Left lung (tissue), 10 donors: Measurements from ENCODE around the gene TBC1D8. TPM values are rescaled to one million over a fixed set of nuclear protein-coding genes. Genes with fewer than 3 reads are reported as not detected.
A peak's percentile ranks its signal among the peaks of the same experiment; 100 is the strongest.
"Not testable (repeated sequence)": the region's sequence is repeated elsewhere in the genome, so short reads cannot be mapped to it uniquely, and the experiment has no call there.

Experiments used
- ATAC-seq: fragments of 200-7000 bp; cut with Tn5 transposase; one replicate; pipeline ENCODE4 v1.9.1; 2020; ENCODE audit warnings: moderate library complexity
- DNase-seq, 4 donors: peaks; one replicate each; pipeline ENCODE4 v3.0.0-alpha.2; 2013 to 2020
- H3K27ac ChIP-seq, 2 donors: fragments of 200-600 bp; sonication (generic) in 1 of 2; one replicate each; pipeline versions ENCODE4 v1.5.0 to v1.8.0; 2020 to 2021
- H3K27me3 ChIP-seq, 2 donors: fragments of 200-600 bp; sonication (generic) in 1 of 2; one replicate each; pipeline versions ENCODE4 v1.5.0 to v1.8.0; 2020 to 2021
- H3K36me3 ChIP-seq, 2 donors: fragments of 200-600 bp; sonication (generic) in 1 of 2; one replicate each; pipeline versions ENCODE4 v1.5.0 to v1.8.0; 2020 to 2021
- H3K4me1 ChIP-seq, 2 donors: fragments of 200-600 bp; one replicate each; pipeline ENCODE4 v1.8.0; 2021
- H3K4me3 ChIP-seq, 2 donors: fragments of 200-600 bp; sonication (generic) in 1 of 2; one replicate each; pipeline versions ENCODE4 v1.5.0 to v1.8.0; 2020 to 2021; ENCODE audit warnings: mild to moderate bottlenecking in 1 of 2
- H3K9me3 ChIP-seq, 2 donors: fragments of 200-600 bp; sonication (generic) in 1 of 2; one replicate each; pipeline versions ENCODE4 v1.5.0 to v1.8.0; 2020 to 2021
- CTCF ChIP-seq, 2 donors: fragments of 200-600 bp; sonication (generic) in 1 of 2; IDR thresholded peaks; one replicate each; pipeline versions ENCODE4 v1.5.0 to v1.8.0; 2021; ENCODE audit warnings: antibody characterized with exemption in 2 of 2
- intact Hi-C, 2 donors: fragments of 100-400 bp; cut with DNase I; formaldehyde crosslinking; loops; one replicate each; pipeline versions ENCODE4 v1.11.2 to v1.14.2; 2022
- polyA plus RNA-seq, 6 donors: library from polyadenylated mRNA; unstranded; fragments of 120-200 nt; gene quantifications; one replicate each; pipeline ENCODE4 v1.2.1, GENCODE V29; 2013; ENCODE audit not compliant: insufficient read length in 6 of 6
- total RNA-seq, 2 donors: library from RNA; stranded (reverse); fragmentation: NEBNext Ultra II Directional; extraction: Animal tissue kit (Norgen Biotek cat#: 25700); gene quantifications; one replicate each; pipeline ENCODE4 v1.2.1, GENCODE V29; 2021
- donor health status: DM: no; HTN: yes; CAD: no.
- donor health status: DM: no; HTN: no; CAD: no.

TBC1D8 gene
- total and polyA plus RNA-seq, 8 donors: 11.7 to 36.5 (median 32.1) TPM

DNA sequence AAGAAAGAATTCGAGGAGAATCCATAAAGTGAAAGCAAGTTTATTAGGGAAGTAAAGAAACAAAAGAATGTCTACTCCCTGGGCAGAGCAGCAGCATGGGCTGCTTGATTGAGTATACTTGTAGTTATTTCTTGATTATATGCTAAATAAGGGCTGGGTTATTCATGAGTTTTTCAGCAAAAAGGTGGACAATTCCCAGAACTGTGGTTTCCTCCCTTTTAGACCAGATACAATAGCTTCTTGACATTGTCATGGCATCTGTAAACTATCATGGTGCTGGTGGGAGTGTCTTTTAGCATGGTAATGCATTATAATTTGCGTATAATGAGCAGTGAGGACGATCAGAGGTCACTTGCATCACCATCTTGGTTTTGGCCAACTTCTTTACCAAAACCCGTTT lies 25.6 kb upstream of the TBC1D8 start:
- Histone ChIP-seq H3K27ac (no peak overlapping the region), H3K4me3 (no peak overlapping the region), H3K9me3 (no peaks in the 10 kb centered on the region), H3K27me3 (no peaks in the 10 kb centered on the region), H3K4me1 (peaks cover 0 to 35% of the 10 kb centered on the region in 2 donors), H3K36me3 (no peaks in the 10 kb centered on the region)
- intact Hi-C loops: no loop called here
- TF ChIP-seq CTCF (IDR thresholded peaks at IDR 0.05): no peak
- ATAC-seq (no peak), DNase-seq (no peak)

DNA sequence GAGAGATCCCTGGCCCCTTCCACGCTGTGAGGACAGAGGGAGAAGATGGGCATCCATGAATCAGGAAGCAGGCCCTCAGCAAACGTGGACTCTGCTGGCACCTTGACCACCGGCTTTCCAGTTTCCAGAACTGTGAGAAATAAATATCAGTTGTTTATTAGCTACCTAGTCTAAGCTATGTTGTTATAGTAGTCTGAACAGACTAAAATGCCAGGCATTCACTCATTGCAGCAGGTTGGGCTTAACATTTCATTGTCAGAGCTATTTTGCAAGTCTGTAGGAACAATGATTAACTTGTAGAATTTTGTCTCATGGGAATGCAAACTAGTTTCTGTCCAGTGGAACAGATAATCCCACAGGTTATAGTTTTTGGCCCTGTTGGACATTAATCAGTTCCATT lies 24.8 kb upstream of the TBC1D8 start:
- Histone ChIP-seq H3K4me3 (no peak overlapping the region), H3K9me3 (no peaks in the 10 kb centered on the region), H3K36me3 (no peaks in the 10 kb centered on the region), H3K27me3 (no peaks in the 10 kb centered on the region), H3K4me1 (peaks cover 0 to 35% of the 10 kb centered on the region in 2 donors), H3K27ac (no peak overlapping the region)
- ATAC-seq (no peak), DNase-seq (no peak)
- no peak for TF ChIP-seq CTCF (IDR thresholded peaks at IDR 0.05)
- intact Hi-C loops: no loop called here

GRCh38 chr2:101173707-101174295 lies 22.6 kb upstream of the TBC1D8 start:
- Histone ChIP-seq H3K27me3 (no peaks in the 10 kb centered on the region), H3K4me3 (no peak overlapping the region), H3K27ac (peak overlapping the region in 1 of 2 donors; percentile 64), H3K4me1 (peaks cover 0 to 31% of the 10 kb centered on the region in 2 donors), H3K36me3 (no peaks in the 10 kb centered on the region), H3K9me3 (no peaks in the 10 kb centered on the region)
- intact Hi-C loops: no loop called here
- TF ChIP-seq CTCF (IDR thresholded peaks at IDR 0.05): no peak
- ATAC-seq (peak; percentile 90), DNase-seq (peak in 1 of 4 donors; percentile 68)

DNA sequence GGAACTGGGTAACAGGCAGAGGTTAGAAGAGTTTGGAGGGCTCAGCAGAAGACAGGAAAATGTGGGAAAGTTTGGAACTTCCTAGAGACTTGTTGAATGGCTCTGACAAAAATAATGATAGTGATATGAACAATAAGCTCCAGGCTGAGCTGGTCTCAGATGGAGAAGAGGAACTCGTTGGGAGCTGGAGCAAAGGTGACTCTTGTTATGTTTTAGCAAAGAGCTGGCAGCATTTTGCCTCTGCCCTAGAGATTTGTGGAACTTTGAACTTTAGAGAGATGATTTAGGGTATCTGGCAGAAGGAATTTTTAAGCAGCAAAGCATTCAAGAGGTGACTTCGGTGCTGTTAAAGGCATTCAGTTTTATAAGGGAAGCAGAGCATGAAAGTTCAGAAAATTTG lies 18.6 kb upstream of the TBC1D8 start:
- H3K36me3 ChIP-seq, DNase-seq, H3K9me3 ChIP-seq, H3K27ac ChIP-seq, ATAC-seq, H3K27me3 ChIP-seq, intact Hi-C loops, H3K4me3 ChIP-seq: not testable (repeated sequence)
- peaks cover 0 to 24% of the 10 kb centered on the region in 2 donors for H3K4me1 ChIP-seq

DNA sequence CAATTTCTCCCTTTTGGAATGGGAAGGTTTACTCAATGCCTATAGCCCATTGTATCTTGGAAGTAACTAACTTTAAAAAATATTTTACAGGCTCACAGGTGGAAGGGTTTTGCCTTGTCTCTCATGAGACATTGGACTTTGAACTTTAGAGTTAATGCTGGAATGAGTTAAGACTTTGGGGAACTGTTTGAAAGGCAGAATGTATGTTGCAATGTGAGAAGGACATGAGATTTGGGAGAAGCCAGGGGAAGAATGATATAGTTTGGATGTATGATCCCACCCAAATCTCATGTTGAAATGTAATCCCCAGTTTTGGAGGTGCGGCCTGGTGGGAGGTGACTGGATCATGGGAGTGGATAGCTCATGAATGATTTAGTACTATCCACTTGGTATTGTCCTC lies 17.5 kb upstream of the TBC1D8 start:
- Histone ChIP-seq H3K36me3 (no peaks in the 10 kb centered on the region), H3K27me3 (no peaks in the 10 kb centered on the region), H3K9me3 (peaks cover 0 to 8% of the 10 kb centered on the region in 2 donors), H3K4me1 (peaks cover 0 to 16% of the 10 kb centered on the region in 2 donors), H3K27ac (no peak overlapping the region), H3K4me3 (no peak overlapping the region)
- no peak for TF ChIP-seq CTCF (IDR thresholded peaks at IDR 0.05)
- intact Hi-C loops: no loop called here
- ATAC-seq (no peak), DNase-seq (no peak)

DNA sequence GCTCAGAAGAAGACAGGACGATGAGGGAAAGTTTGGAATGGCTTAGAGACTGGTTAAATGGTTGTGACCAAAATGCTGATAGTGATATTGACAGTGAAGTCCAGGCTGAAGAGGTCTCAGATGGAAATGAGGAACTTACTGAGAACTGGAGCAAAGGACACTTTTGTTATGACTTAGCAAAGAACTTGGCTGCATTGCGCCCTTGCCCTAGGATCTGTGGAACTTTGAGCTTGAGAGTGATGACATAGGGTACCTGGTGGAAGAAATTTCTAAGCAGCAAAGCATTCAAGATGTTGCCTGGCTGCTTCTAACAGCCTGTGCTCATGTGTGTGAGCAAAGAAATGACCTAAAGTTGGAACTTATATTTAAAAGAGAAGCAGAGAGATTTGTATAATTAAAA lies 16.4 kb upstream of the TBC1D8 start:
- DNase-seq, ATAC-seq: not testable (repeated sequence)

More for the DNA sequence above, 16.4 kb upstream of the TBC1D8 start:
- H3K4me3 ChIP-seq, H3K27me3 ChIP-seq, H3K4me1 ChIP-seq, H3K27ac ChIP-seq, H3K9me3 ChIP-seq, H3K36me3 ChIP-seq, intact Hi-C loops: not testable (repeated sequence)
